Right lobe of liver (tissue), 6 donors: Measurements from ENCODE around the gene DRC1. TPM values are rescaled to one million over a fixed set of nuclear protein-coding genes. Genes with fewer than 3 reads are reported as not detected.

Source experiments
- ATAC-seq, 4 donors: fragments of 200-7000 bp; cut with Tn5 transposase; one replicate each; pipeline ENCODE4 v1.9.1; 2020; ENCODE audit warnings: mild to moderate bottlenecking in 4 of 4, moderate library complexity in 4 of 4
- DNase-seq, 3 donors: peaks; one replicate each; pipeline ENCODE4 v3.0.0-alpha.2; 2020
- H3K27ac ChIP-seq, 3 donors: fragments of 200-600 bp; one replicate each; pipeline ENCODE4 v1.8.0; 2022
- H3K27me3 ChIP-seq, 2 donors: fragments of 200-600 bp; one replicate each; pipeline ENCODE4 v1.8.0; 2022
- H3K36me3 ChIP-seq, 4 donors: fragments of 200-600 bp; sonication (generic) in 1 of 4; one replicate each; pipeline versions ENCODE4 v1.5.1 to v1.8.0; 2017 to 2022; ENCODE audit warnings: control low read depth in 1 of 4
- H3K4me1 ChIP-seq, 4 donors: fragments of 200-600 bp; sonication (generic) in 1 of 4; one replicate each; pipeline versions ENCODE4 v1.5.1 to v1.8.0; 2017 to 2022; ENCODE audit warnings: control low read depth in 1 of 4
- H3K4me3 ChIP-seq, 3 donors: fragments of 200-600 bp; one replicate each; pipeline ENCODE4 v1.8.0; 2022
- H3K9me3 ChIP-seq, 4 donors: fragments of 200-600 bp; sonication (generic) in 1 of 4; one replicate each; pipeline versions ENCODE4 v1.5.1 to v1.8.0; 2017 to 2022; ENCODE audit warnings: control low read depth in 1 of 4
- CTCF ChIP-seq, 4 donors: fragments of 200-600 bp in 3 of 4; fragments of 450-650 bp in 1 of 4; IDR thresholded peaks; one replicate each; pipeline versions ENCODE4 v1.5.1 to v1.8.0; 2016 to 2022; ENCODE audit warnings: antibody characterized with exemption in 4 of 4, mild to moderate bottlenecking in 2 of 4
- POLR2A ChIP-seq: fragments of 450-650 bp; IDR thresholded peaks from one replicate; pipeline ENCODE4 v1.6.1; 2017; ENCODE audit warnings: antibody characterized with exemption, mild to moderate bottlenecking
- WGBS: methylation state at CpG from one replicate; pipeline ENCODE4 v1.1.6; 2018; ENCODE audit warnings: low coverage, low lambda C conversion rate; ENCODE audit not compliant: insufficient coverage; ENCODE audit errors: missing lambda C conversion rate; 5-methylcytosine and 5-hydroxymethylcytosine counted together
- intact Hi-C, 2 donors: fragments of 100-400 bp; cut with DNase I; formaldehyde crosslinking; loops; one replicate each; pipeline versions ENCODE4 v1.11.2 to v1.14.1; 2022
- total RNA-seq, 6 experiments: library from RNA; depleted of rRNA in 2 of 6; stranded (reverse); fragments of >200 nt in 2 of 6; fragmentation: NEBNext Ultra II Directional in 3 of 6; extraction: Animal tissue kit (Norgen Biotek cat#: 25700) in 3 of 6; gene quantifications; one replicate each; pipeline versions ENCODE4 v1.1.0 to v1.2.4, GENCODE V29; 2016 to 2023
- donor health status: DM: no; HTN: yes; CAD: no.
- donor health status: DM: no; HTN: no; CAD: no.
- donor health status: DM: no; HTN: no; CAD: no.
- donor health status: DM: no; HTN: yes; CAD: no.
- donor health status: DM: no; HTN: yes; CAD: no.

The DRC1 gene
- total RNA-seq, 6 experiments from 2014 or later, result 0.31 TPM; not detected in 4

- Histone ChIP-seq H3K4me1 (peaks cover 0 to 4% (median 2%) of the 10 kb centered on the region in 4 donors), H3K36me3 (no peaks in the 10 kb centered on the region), H3K4me3 (peak overlapping the region; percentile 20 to 37 (median 31)), H3K27ac (peak overlapping the region; percentile 2 to 34 (median 26)), H3K27me3 (no peaks in the 10 kb centered on the region), H3K9me3 (no peaks in the 10 kb centered on the region)
- TF ChIP-seq CTCF (IDR thresholded peaks at IDR 0.05), result no peak
- TF ChIP-seq POLR2A, result peak; percentile 15
- DNase-seq, result no peak
- ATAC-seq, result peak; percentile 70 to 85 (median 74)
- 33% methylated on average over 10 of the region's 10 CpGs for WGBS
- intact Hi-C loops, result no loop called here
These were observed 10.5 kb downstream of the DRC1 start for GRCh38 chr2:26412091-26412673.

GRCh38 chr2:26414311-26414710 lies 12.6 kb downstream of the DRC1 start:
- no peaks in the 10 kb centered on the region for H3K27me3 ChIP-seq
- no peak overlapping the region for H3K27ac ChIP-seq
- no peaks in the 10 kb centered on the region for H3K9me3 ChIP-seq
- H3K36me3 ChIP-seq, result no peaks in the 10 kb centered on the region
- DNase-seq (no peak), ATAC-seq (no peak)
- no peak for TF ChIP-seq CTCF (IDR thresholded peaks at IDR 0.05)
- intact Hi-C loops, result no loop called here
- H3K4me3 ChIP-seq, result no peak overlapping the region
- WGBS, result 65% methylated on average over 1 of the region's 3 CpGs
- peaks cover 0 to 4% (median 2%) of the 10 kb centered on the region in 4 donors for H3K4me1 ChIP-seq

GRCh38 chr2:26421961-26422360 lies 20.2 kb downstream of the DRC1 start:
- Histone ChIP-seq H3K36me3 (no peaks in the 10 kb centered on the region), H3K27ac (no peak overlapping the region), H3K9me3 (no peaks in the 10 kb centered on the region), H3K4me3 (no peak overlapping the region), H3K27me3 (no peaks in the 10 kb centered on the region), H3K4me1 (no peaks in the 10 kb centered on the region)
- intact Hi-C loops, result no loop called here
- TF ChIP-seq CTCF (IDR thresholded peaks at IDR 0.05) (no peak), POLR2A (no peak)
- ATAC-seq, result no peak
- WGBS, result 67% methylated on average over 5 of the region's 5 CpGs
- no peak for DNase-seq

- Histone ChIP-seq H3K36me3 (no peaks in the 10 kb centered on the region), H3K27me3 (no peaks in the 10 kb centered on the region), H3K4me1 (no peaks in the 10 kb centered on the region), H3K4me3 (no peak overlapping the region), H3K27ac (no peak overlapping the region), H3K9me3 (no peaks in the 10 kb centered on the region)
- 58% methylated on average over 7 of the region's 9 CpGs for WGBS
- no peak for ATAC-seq
- intact Hi-C loops, result no loop called here
- TF ChIP-seq POLR2A (no peak), CTCF (IDR thresholded peaks at IDR 0.05) (no peak)
- DNase-seq, result no peak
These were observed 21.4 kb downstream of the DRC1 start for GRCh38 chr2:26422947-26423629.
